Stimulated activated CD4-positive, alpha-beta T cell treated with anti-CD3 and anti-CD28 coated beads, Interleukin-2, amount 100 ng/mL, for 24 hours (primary cell): ENCODE results near the gene BABAM1.
"Not testable (repeated sequence)": the region's sequence is repeated elsewhere in the genome, so short reads cannot be mapped to it uniquely, and the experiment has no call there.

Experiments
- DNase-seq, 2 donors: peaks; one replicate each; pipeline ENCODE4 v3.0.0-alpha.2; 2020

Gene BABAM1

GRCh38 chr19:17275441-17276175 is 8.4 kb downstream of the BABAM1 start:
- no peak for DNase-seq

- no peak for DNase-seq
Measured at GRCh38 chr19:17279436-17279835, 12.2 kb downstream of the BABAM1 start.

- peak; percentile 55 to 71 for DNase-seq
Measured at GRCh38 chr19:17281391-17282304, 14.4 kb downstream of the BABAM1 start, which contains the start of gene ANKLE1. TSS of gene ANKLE1 (plus strand) at chr19:17281901. CDS start at chr19:17281921, 20 bp downstream.

GRCh38 chr19:17282488-17283125 is 15.4 kb downstream of the BABAM1 start:
- DNase-seq: peak; percentile 85 to 87

GRCh38 chr19:17283504-17283996 is 16.3 kb downstream of the BABAM1 start:
- no peak for DNase-seq

- DNase-seq: no peak
Measured at GRCh38 chr19:17285415-17286135, 18.3 kb downstream of the BABAM1 start.

- no peak for DNase-seq
Measured at GRCh38 chr19:17286263-17286662, 19.0 kb downstream of the BABAM1 start.

- DNase-seq: no peak
Measured at GRCh38 chr19:17286752-17287151, 19.5 kb downstream of the BABAM1 start.

- DNase-seq: peak; percentile 59 to 77
Measured at GRCh38 chr19:17289489-17289888, 22.2 kb downstream of the BABAM1 start.

- DNase-seq: peak; percentile 84 to 88
Measured at GRCh38 chr19:17292301-17293074, 25.2 kb downstream of the BABAM1 start.

GRCh38 chr19:17293605-17294004 is 26.4 kb downstream of the BABAM1 start:
- no peak for DNase-seq

- DNase-seq: peak; percentile 67 to 76
Measured at GRCh38 chr19:17294051-17294891, 27.0 kb downstream of the BABAM1 start.

- not testable (repeated sequence) for DNase-seq
Measured at GRCh38 chr19:17295551-17295950, 28.3 kb downstream of the BABAM1 start.

GRCh38 chr19:17296273-17296672 is 29.0 kb downstream of the BABAM1 start:
- DNase-seq: no peak

- no peak for DNase-seq
Measured at GRCh38 chr19:17296976-17297375, 29.7 kb downstream of the BABAM1 start.

GRCh38 chr19:17300992-17301619 is 33.9 kb downstream of the BABAM1 start:
- DNase-seq: no peak

- peak in 1 of 2 donors; percentile 41 for DNase-seq
Measured at GRCh38 chr19:17302391-17303166, 35.3 kb downstream of the BABAM1 start.

GRCh38 chr19:17303167-17303939 is 36.1 kb downstream of the BABAM1 start, which contains the start of gene ABHD8:
TSS of gene ABHD8 (minus strand) at chr19:17303425. CDS start at chr19:17301616, 1,809 bp downstream.
- peak; percentile 94 to 96 for DNase-seq
